Measurements from ENCODE around the gene DPP6.
A peak's percentile ranks its signal among the peaks of the same experiment; 100 is the strongest.
"Not testable (repeated sequence)": the region's sequence is repeated elsewhere in the genome, so short reads cannot be mapped to it uniquely, and the experiment has no call there.

The DPP6 gene

GRCh38 chr7:154051643-154052529 lies at the start of gene DPP6:
Gene DPP6 (plus strand): TSS chr7:154052398.
- peak; percentile 31 for DNase-seq

GRCh38 chr7:154009423-154009911 lies 42.7 kb upstream of the DPP6 start:
- DNase-seq: peak; percentile 58

GRCh38 chr7:154010726-154011568 lies 41.3 kb upstream of the DPP6 start:
- DNase-seq: not testable (repeated sequence)

GRCh38 chr7:154012800-154013199 lies 39.4 kb upstream of the DPP6 start:
- not testable (repeated sequence) for DNase-seq

GRCh38 chr7:154015636-154016035 lies 36.6 kb upstream of the DPP6 start:
- DNase-seq: not testable (repeated sequence)

- not testable (repeated sequence) for DNase-seq
Observed at GRCh38 chr7:154018354-154018753, 33.8 kb upstream of the DPP6 start.

GRCh38 chr7:154027805-154028204 lies 24.4 kb upstream of the DPP6 start:
- not testable (repeated sequence) for DNase-seq

- not testable (repeated sequence) for DNase-seq
Observed at GRCh38 chr7:154030476-154031080, 21.6 kb upstream of the DPP6 start.

GRCh38 chr7:154039466-154040165 lies 12.6 kb upstream of the DPP6 start:
- DNase-seq: not testable (repeated sequence)

GRCh38 chr7:154050394-154050793 lies 1.8 kb upstream of the DPP6 start:
- not testable (repeated sequence) for DNase-seq

GRCh38 chr7:154051006-154051642 lies 1.1 kb upstream of the DPP6 start:
- DNase-seq: peak; percentile 68

GRCh38 chr7:154052530-154053252 lies 493 bp downstream of the DPP6 start:
- DNase-seq: not testable (repeated sequence)

- DNase-seq: not testable (repeated sequence)
Observed at GRCh38 chr7:154053466-154054312, 1.5 kb downstream of the DPP6 start.

GRCh38 chr7:154054664-154055063 lies 2.5 kb downstream of the DPP6 start:
- not testable (repeated sequence) for DNase-seq

GRCh38 chr7:154055491-154056106 lies 3.4 kb downstream of the DPP6 start:
- DNase-seq: not testable (repeated sequence)

- not testable (repeated sequence) for DNase-seq
Observed at GRCh38 chr7:154058783-154059182, 6.6 kb downstream of the DPP6 start.

- DNase-seq: not testable (repeated sequence)
Observed at GRCh38 chr7:154060551-154060950, 8.4 kb downstream of the DPP6 start.

- DNase-seq: peak; percentile 79
Observed at GRCh38 chr7:154071833-154072232, 19.6 kb downstream of the DPP6 start.

GRCh38 chr7:154072395-154073181 lies 20.4 kb downstream of the DPP6 start:
- peak; percentile 41 for DNase-seq

All from NCI-H345 (cell line).